HCT116 (cell line): ENCODE data around the gene TAF11L7. TPM values are rescaled to one million over a fixed set of nuclear protein-coding genes. Genes with fewer than 3 reads are reported as not detected.

ENCODE experiments used
- ATAC-seq: fragments of 200-7000 bp; cut with Tn5 transposase; 2 replicates; pipeline ENCODE4 v1.9.1; 2020; ENCODE audit warnings: mild to moderate bottlenecking, moderate library complexity
- BruUV-seq: library from RNA; stranded (reverse); fragments of 400-500 nt; replicated peaks from 2 replicates; lab custom pipeline; 2021; lab: Mats Ljungman, UMichigan
- CTCF ChIA-PET: fragments of 300-600 bp; sonication (Branson Sonifier 250); formaldehyde crosslinking; loops from one replicate; lab custom pipeline; 2021; ENCODE audit warnings: antibody characterized with exemption; lab: Charles Lee
- POLR2A ChIA-PET: fragments of 300-600, 350-600 bp; sonication (Branson Sonifier 250); formaldehyde crosslinking; loops from one replicate; lab custom pipeline; 2021; ENCODE audit warnings: antibody characterized with exemption; lab: Charles Lee
- RAD21 ChIA-PET, 2 experiments: fragments of 300-600 bp; sonication (Branson Sonifier 250); formaldehyde crosslinking; loops; one replicate each; lab custom pipeline; 2023; ENCODE audit warnings: low total read pairs in 2 of 2; ENCODE audit not compliant: uncharacterized antibody in 2 of 2, unreplicated experiment in 2 of 2, low non-redundant PET in 1 of 2; lab: Charles Lee
- DNase-seq: peaks from one replicate; pipeline ENCODE4 v3.0.0-alpha.2; 2010; ENCODE audit warnings: low read depth, low spot score
- H2AFZ ChIP-seq: fragments of 200-600 bp; shearing (Covaris generic), sonication (generic); 2 replicates; pipeline ENCODE4 v1.6.1; 2017; ENCODE audit warnings: low read depth, mixed run types, mixed read lengths, antibody characterized with exemption, low read length; ENCODE audit not compliant: poor library complexity, severe bottlenecking
- H3K27ac ChIP-seq: 2 replicates; pipeline ENCODE4 v1.5.1; 2012; ENCODE audit warnings: low read depth, low read length
- H3K27me3 ChIP-seq: fragments of 200-600 bp; sonication (generic); 2 replicates; pipeline ENCODE4 v1.6.1; 2016; ENCODE audit warnings: mixed run types, low read length, mixed read lengths; ENCODE audit not compliant: insufficient read depth
- H3K36me3 ChIP-seq, 2 experiments: fragments of 200-500 bp in 1 of 2; fragments of 200-600 bp in 1 of 2; sonication (Bioruptor generic) in 1 of 2; sonication (generic) in 1 of 2; 2 replicates each; pipeline versions ENCODE4 v1.5.1 to v1.6.1; 2014 to 2016; ENCODE audit warnings: low read length in 2 of 2, inconsistent platforms in 1 of 2, mixed read lengths in 1 of 2, mixed run types in 1 of 2; ENCODE audit not compliant: insufficient read depth in 2 of 2, control insufficient read depth in 1 of 2
- H3K4me1 ChIP-seq, 2 experiments: fragments of 200-600 bp in 1 of 2; sonication (generic) in 1 of 2; 2 replicates each; pipeline versions ENCODE4 v1.5.1 to v1.6.1; 2012 to 2017; ENCODE audit warnings: low read length in 2 of 2, inconsistent platforms in 1 of 2, mild to moderate bottlenecking in 1 of 2, mixed read lengths in 1 of 2, mixed run types in 1 of 2, moderate library complexity in 1 of 2; ENCODE audit not compliant: insufficient read depth in 2 of 2, control insufficient read depth in 1 of 2
- H3K4me2 ChIP-seq: fragments of 200-600 bp; sonication (generic); 2 replicates; pipeline ENCODE4 v1.6.1; 2017; ENCODE audit warnings: mixed run types, low read length, mixed read lengths
- H3K4me3 ChIP-seq, 2 experiments: fragments of 200-600 bp in 1 of 2; sonication (generic) in 1 of 2; replicated peaks in 1 of 2; 2 replicates each; pipeline ENCODE4 v1.5.1; 2011 to 2016; ENCODE audit warnings: low read length in 2 of 2, control low read depth in 1 of 2, low read depth in 1 of 2, mild to moderate bottlenecking in 1 of 2, mixed read lengths in 1 of 2, mixed run types in 1 of 2
- H3K79me2 ChIP-seq: fragments of 200-600 bp; sonication (generic); 2 replicates; pipeline ENCODE4 v1.6.1; 2017; ENCODE audit warnings: mild to moderate bottlenecking, mixed run types, low read length, moderate library complexity, mixed read lengths; ENCODE audit not compliant: insufficient read depth
- H3K9ac ChIP-seq: fragments of 200-600 bp; sonication (generic); 2 replicates; pipeline ENCODE4 v1.6.1; 2016; ENCODE audit warnings: low read length, mixed read lengths
- H3K9me2 ChIP-seq: fragments of 200-600 bp; sonication (generic), shearing (Covaris generic); 2 replicates; pipeline ENCODE4 v1.6.1; 2017; ENCODE audit warnings: mixed run types, mild to moderate bottlenecking, moderate library complexity; ENCODE audit not compliant: insufficient read depth
- H3K9me3 ChIP-seq, 2 experiments: fragments of 200-500 bp in 1 of 2; fragments of 200-600 bp in 1 of 2; sonication (Bioruptor generic) in 1 of 2; sonication (generic) in 1 of 2; 2 replicates each; pipeline ENCODE4 v1.6.1; 2014 to 2017; ENCODE audit warnings: low read length in 2 of 2, mixed read lengths in 2 of 2, inconsistent platforms in 1 of 2, low read depth in 1 of 2, mild to moderate bottlenecking in 1 of 2, mixed run types in 1 of 2, moderate library complexity in 1 of 2; ENCODE audit not compliant: control insufficient read depth in 1 of 2, insufficient read depth in 1 of 2
- H4K20me1 ChIP-seq: fragments of 200-600 bp; sonication (generic), shearing (Covaris generic); 2 replicates; pipeline ENCODE4 v1.6.1; 2017; ENCODE audit warnings: mixed run types, mild to moderate bottlenecking, moderate library complexity; ENCODE audit not compliant: insufficient read depth
- CBX3 ChIP-seq: IDR thresholded peaks from 2 replicates; pipeline ENCODE4 v1.6.1; 2012; ENCODE audit warnings: low read depth
- EGR1 ChIP-seq: IDR thresholded peaks from 2 replicates; pipeline ENCODE4 v1.6.1; 2012; ENCODE audit warnings: low read depth
- ELF1 ChIP-seq: IDR thresholded peaks from 2 replicates; pipeline ENCODE4 v1.6.1; 2012; ENCODE audit warnings: low read depth, borderline replicate concordance
- EZH2 ChIP-seq: fragments of 200-600 bp; sonication (generic); IDR thresholded peaks from 2 replicates; pipeline ENCODE4 v1.6.1; 2017; ENCODE audit warnings: antibody characterized with exemption, mixed run types
- FOSL1 ChIP-seq: IDR thresholded peaks from 2 replicates; pipeline ENCODE4 v1.6.1; 2012; ENCODE audit warnings: low read depth
- JUND ChIP-seq: IDR thresholded peaks from 2 replicates; pipeline ENCODE4 v1.6.1; 2012
- POLR2AphosphoS5 ChIP-seq: IDR thresholded peaks from 2 replicates; pipeline ENCODE4 v1.6.1; 2011; ENCODE audit warnings: mild to moderate bottlenecking, low read depth, low read length, moderate library complexity
- RAD21 ChIP-seq: IDR thresholded peaks from 2 replicates; pipeline ENCODE4 v1.6.1; 2012; ENCODE audit warnings: low read depth, mild to moderate bottlenecking
- SIN3A ChIP-seq: IDR thresholded peaks from 2 replicates; pipeline ENCODE4 v1.6.1; 2012; ENCODE audit warnings: low read depth
- SP1 ChIP-seq: IDR thresholded peaks from 2 replicates; pipeline ENCODE4 v1.6.1; 2012; ENCODE audit warnings: low read depth
- SRF ChIP-seq: IDR thresholded peaks from 2 replicates; pipeline ENCODE4 v1.6.1; 2012; ENCODE audit warnings: low read depth
- YY1 ChIP-seq: IDR thresholded peaks from 2 replicates; pipeline ENCODE4 v1.6.1; 2011; ENCODE audit warnings: low read length, low read depth, moderate library complexity, mild to moderate bottlenecking; ENCODE audit not compliant: insufficient replicate concordance; ENCODE audit errors: extremely low read depth
- ZNF274 ChIP-seq: fragments of 200-500 bp; sonication (Bioruptor generic); IDR thresholded peaks from 2 replicates; pipeline ENCODE4 v1.6.1; 2014; ENCODE audit warnings: mild to moderate bottlenecking, low read depth, low read length, inconsistent platforms
- intact Hi-C: fragments of 100-400 bp; cut with micrococcal nuclease; formaldehyde crosslinking; loops from 2 replicates; pipeline ENCODE4 v1.10.0; 2022
- total RNA-seq: library from RNA; stranded (reverse); gene quantifications from one replicate; pipeline ENCODE4 v1.2.1, GENCODE V29; 2021; ENCODE audit not compliant: unreplicated experiment
- TF ChIP-seq, protein P1 (sequence below), 3 experiments: fragments of 200-600 bp in 1 of 3; sonication (generic) in 1 of 3; IDR thresholded peaks in 2 of 3; conservative IDR thresholded peaks in 1 of 3; 2 replicates each; pipeline ENCODE4 v1.5.1; 2012 to 2017; ENCODE audit warnings: low read depth in 2 of 3, low read length in 2 of 3, antibody characterized with exemption in 1 of 3, borderline replicate concordance in 1 of 3, control low read depth in 1 of 3, mild to moderate bottlenecking in 1 of 3, mixed read lengths in 1 of 3, mixed run types in 1 of 3, moderate library complexity in 1 of 3; ENCODE audit not compliant: insufficient read depth in 1 of 3
- TF ChIP-seq, protein P2 (sequence below): IDR thresholded peaks from 2 replicates; pipeline ENCODE4 v1.6.1; 2011; ENCODE audit warnings: mild to moderate bottlenecking, low read length, moderate library complexity; ENCODE audit not compliant: insufficient replicate concordance; ENCODE audit errors: extremely low read depth
- TF ChIP-seq, protein P3 (sequence below): IDR thresholded peaks from 2 replicates; pipeline ENCODE4 v1.6.1; 2012
- TF ChIP-seq, protein P4 (sequence below): IDR thresholded peaks from 2 replicates; pipeline ENCODE4 v1.6.1; 2012; ENCODE audit warnings: low read depth

The TAF11L7 gene
- total RNA-seq, 1 experiment from 2014 or later: not detected

DNA sequence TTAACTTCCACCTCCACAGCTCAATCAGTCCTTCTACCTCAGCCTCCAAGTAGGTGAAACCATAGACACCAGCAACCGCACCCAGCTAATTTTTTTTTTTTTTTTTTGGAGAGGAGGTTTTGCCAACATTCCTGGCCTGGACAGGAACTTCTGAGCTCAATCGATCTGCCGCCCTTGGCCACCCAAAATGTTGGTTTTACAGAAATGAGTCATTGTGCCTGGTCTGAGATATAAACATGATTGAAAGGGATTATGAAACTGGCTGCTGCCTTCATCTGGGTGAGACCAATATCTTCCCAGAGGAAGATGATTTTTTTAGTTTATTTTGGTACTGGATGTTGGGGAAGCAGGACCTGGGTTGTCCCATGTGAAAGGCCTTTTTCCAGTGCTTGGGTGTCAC lies 33.8 kb upstream of the TAF11L7 start (continued):
- TF ChIP-seq, protein P1, sequence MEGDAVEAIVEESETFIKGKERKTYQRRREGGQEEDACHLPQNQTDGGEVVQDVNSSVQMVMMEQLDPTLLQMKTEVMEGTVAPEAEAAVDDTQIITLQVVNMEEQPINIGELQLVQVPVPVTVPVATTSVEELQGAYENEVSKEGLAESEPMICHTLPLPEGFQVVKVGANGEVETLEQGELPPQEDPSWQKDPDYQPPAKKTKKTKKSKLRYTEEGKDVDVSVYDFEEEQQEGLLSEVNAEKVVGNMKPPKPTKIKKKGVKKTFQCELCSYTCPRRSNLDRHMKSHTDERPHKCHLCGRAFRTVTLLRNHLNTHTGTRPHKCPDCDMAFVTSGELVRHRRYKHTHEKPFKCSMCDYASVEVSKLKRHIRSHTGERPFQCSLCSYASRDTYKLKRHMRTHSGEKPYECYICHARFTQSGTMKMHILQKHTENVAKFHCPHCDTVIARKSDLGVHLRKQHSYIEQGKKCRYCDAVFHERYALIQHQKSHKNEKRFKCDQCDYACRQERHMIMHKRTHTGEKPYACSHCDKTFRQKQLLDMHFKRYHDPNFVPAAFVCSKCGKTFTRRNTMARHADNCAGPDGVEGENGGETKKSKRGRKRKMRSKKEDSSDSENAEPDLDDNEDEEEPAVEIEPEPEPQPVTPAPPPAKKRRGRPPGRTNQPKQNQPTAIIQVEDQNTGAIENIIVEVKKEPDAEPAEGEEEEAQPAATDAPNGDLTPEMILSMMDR (IDR thresholded peaks at IDR 0.05 in 2 of 3, conservative IDR thresholded peaks at IDR 0.05 in 1 of 3; ENCODE audit: borderline replicate concordance in 1 of 3, insufficient read depth in 1 of 3, low read depth in 2 of 3, low read length in 2 of 3): no peak
- no peak for TF ChIP-seq ZNF274
- TF ChIP-seq, protein P2, sequence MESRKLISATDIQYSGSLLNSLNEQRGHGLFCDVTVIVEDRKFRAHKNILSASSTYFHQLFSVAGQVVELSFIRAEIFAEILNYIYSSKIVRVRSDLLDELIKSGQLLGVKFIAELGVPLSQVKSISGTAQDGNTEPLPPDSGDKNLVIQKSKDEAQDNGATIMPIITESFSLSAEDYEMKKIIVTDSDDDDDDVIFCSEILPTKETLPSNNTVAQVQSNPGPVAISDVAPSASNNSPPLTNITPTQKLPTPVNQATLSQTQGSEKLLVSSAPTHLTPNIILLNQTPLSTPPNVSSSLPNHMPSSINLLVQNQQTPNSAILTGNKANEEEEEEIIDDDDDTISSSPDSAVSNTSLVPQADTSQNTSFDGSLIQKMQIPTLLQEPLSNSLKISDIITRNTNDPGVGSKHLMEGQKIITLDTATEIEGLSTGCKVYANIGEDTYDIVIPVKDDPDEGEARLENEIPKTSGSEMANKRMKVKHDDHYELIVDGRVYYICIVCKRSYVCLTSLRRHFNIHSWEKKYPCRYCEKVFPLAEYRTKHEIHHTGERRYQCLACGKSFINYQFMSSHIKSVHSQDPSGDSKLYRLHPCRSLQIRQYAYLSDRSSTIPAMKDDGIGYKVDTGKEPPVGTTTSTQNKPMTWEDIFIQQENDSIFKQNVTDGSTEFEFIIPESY: no peak
- TF ChIP-seq SIN3A: no peak
- no peak for TF ChIP-seq FOSL1
- TF ChIP-seq ELF1: no peak
- TF ChIP-seq EZH2: no peak
- TF ChIP-seq SP1: no peak
- TF ChIP-seq CBX3: no peak

DNA sequence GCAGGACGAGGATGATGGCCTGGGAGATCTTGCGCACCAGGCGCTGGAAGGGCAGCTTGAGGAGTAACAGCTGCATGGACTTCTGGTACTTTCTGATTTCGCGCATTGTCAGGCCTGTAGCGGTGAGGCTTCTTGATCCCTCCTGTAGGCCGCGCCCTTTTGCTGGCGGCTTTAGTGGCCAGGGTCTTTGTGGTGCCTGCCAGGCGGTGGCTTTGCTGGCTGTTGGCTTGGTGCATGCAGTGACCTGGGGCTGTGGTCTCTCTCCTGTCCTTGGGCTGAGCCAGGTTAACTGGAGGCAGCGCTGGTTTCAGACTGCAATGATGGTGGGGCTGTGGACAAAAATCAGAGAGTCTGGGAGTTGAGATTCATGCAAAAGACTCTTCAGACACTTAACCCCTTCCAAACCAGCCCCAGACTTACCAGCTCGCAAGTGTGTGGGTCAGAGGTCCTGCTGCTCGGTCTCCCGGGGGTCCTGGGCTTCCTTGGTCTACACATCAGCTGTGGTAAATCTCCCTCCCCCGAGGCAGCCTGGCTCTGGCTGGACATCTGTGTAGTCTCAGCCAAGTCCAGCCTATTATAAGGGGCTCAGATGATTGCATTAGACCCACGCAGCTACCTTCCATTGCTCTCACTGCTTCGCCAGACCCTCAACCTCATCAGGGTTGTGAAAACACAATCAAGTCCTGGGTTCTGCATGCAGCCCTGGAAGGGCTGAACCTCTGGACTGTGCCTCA lies 29.5 kb upstream of the TAF11L7 start:
- H3K9me3 ChIP-seq: no peaks in the 10 kb centered on the region; a peak in 1 of 4 replicates
- no peak for DNase-seq
- H3K36me3 ChIP-seq: no peaks in the 10 kb centered on the region
- no peak overlapping the region for H3K9ac ChIP-seq
- H3K4me3 ChIP-seq: no peak overlapping the region
- H4K20me1 ChIP-seq: no peaks in the 10 kb centered on the region
- H3K79me2 ChIP-seq: no peaks in the 10 kb centered on the region
- H3K4me2 ChIP-seq: no peak overlapping the region
- no TSS peak for BruUV-seq
- no peak overlapping the region for H3K27ac ChIP-seq
- H2AFZ ChIP-seq: no peak overlapping the region
- intact Hi-C loops: no loop called here
- H3K4me1 ChIP-seq: no peaks in the 10 kb centered on the region
- POLR2A ChIA-PET: no interaction called here
- RAD21 ChIA-PET: no interaction called here
- H3K27me3 ChIP-seq: no peaks in the 10 kb centered on the region
- CTCF ChIA-PET: no interaction called here
- H3K9me2 ChIP-seq: no peaks in the 10 kb centered on the region
- no peak for ATAC-seq
- TF ChIP-seq JUND (no peak), YY1 (no peak), EZH2 (no peak), EGR1 (no peak), RAD21 (no peak), POLR2AphosphoS5 (no peak), SRF (no peak)
- TF ChIP-seq, protein P3, sequence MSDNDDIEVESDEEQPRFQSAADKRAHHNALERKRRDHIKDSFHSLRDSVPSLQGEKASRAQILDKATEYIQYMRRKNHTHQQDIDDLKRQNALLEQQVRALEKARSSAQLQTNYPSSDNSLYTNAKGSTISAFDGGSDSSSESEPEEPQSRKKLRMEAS: no peak
- TF ChIP-seq, protein P4, sequence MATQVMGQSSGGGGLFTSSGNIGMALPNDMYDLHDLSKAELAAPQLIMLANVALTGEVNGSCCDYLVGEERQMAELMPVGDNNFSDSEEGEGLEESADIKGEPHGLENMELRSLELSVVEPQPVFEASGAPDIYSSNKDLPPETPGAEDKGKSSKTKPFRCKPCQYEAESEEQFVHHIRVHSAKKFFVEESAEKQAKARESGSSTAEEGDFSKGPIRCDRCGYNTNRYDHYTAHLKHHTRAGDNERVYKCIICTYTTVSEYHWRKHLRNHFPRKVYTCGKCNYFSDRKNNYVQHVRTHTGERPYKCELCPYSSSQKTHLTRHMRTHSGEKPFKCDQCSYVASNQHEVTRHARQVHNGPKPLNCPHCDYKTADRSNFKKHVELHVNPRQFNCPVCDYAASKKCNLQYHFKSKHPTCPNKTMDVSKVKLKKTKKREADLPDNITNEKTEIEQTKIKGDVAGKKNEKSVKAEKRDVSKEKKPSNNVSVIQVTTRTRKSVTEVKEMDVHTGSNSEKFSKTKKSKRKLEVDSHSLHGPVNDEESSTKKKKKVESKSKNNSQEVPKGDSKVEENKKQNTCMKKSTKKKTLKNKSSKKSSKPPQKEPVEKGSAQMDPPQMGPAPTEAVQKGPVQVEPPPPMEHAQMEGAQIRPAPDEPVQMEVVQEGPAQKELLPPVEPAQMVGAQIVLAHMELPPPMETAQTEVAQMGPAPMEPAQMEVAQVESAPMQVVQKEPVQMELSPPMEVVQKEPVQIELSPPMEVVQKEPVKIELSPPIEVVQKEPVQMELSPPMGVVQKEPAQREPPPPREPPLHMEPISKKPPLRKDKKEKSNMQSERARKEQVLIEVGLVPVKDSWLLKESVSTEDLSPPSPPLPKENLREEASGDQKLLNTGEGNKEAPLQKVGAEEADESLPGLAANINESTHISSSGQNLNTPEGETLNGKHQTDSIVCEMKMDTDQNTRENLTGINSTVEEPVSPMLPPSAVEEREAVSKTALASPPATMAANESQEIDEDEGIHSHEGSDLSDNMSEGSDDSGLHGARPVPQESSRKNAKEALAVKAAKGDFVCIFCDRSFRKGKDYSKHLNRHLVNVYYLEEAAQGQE: no peak
